ENCODE results near the gene DMBT1.

DMBT1 gene

GRCh38 chr10:122678266-122678665, 117.7 kb downstream of the DMBT1 start:
- no peak for DNase-seq

DNA sequence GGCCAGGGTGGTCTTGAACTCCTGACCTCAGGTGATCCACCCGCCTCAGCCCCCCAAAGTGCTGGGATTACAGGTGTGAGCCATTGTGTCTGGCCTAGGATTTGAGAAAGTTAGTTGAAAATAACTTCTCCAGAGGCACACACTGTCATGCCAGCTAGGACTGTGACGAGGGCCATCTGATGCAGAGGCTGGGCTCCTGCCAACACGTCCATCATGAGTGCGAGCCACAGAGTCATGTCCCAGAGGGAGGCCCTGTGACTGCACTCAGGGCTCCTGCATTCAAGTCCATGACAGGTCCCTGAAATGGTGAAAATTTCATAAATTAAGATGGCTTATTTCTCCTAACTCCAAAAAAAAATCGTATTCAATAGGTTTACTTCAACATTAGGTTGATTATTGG, 122.0 kb downstream of the DMBT1 start:
- no peak for DNase-seq

DNA sequence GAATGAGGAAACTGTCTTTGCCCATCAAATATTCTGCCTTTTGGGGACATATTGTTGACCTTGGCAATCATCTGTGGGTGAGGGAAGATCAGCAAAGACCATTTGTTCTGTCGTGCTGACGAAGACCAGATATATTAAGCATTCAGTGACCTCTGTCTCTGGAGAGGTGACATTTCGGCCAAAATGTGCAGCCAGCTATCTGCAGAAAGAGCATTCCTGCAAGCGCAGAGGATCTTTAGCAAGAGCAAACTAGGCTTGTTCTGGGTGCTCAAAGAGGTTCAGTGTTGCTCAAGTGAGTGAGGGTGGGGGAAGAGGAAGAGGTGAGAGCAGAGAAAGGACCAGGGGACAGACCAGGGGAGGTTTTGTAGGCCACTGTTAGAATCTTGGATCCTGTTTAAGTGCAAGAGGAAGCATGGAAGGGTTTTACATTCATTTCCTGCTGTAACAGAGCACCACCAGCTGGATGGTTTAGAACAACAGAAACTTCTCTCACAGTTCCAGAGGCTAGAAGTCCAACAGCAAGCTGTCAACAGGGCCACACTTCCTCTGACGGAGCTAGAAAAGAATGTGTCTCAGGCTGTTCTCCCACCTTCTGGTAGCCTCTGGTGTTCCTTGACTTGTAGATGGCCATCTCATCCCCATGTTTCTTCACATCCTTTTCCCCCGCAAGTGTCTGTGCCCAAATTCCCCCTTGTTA, 127.9 kb downstream of the DMBT1 start:
- no peak for DNase-seq

- no peak for DNase-seq
Observed at GRCh38 chr10:122689146-122689820, 128.7 kb downstream of the DMBT1 start.

GRCh38 chr10:122692744-122693143, 132.2 kb downstream of the DMBT1 start:
- DNase-seq, result no peak
